SH-SY5Y (cell line): ENCODE results near the gene NLRC3.

ENCODE experiments used
- GATA2 ChIP-seq: IDR thresholded peaks from 2 replicates; pipeline ENCODE4 v1.6.1; 2011; ENCODE audit warnings: mild to moderate bottlenecking, low read depth, low read length
- GATA3 ChIP-seq: IDR thresholded peaks from 2 replicates; pipeline ENCODE4 v1.6.1; 2011; ENCODE audit warnings: low read depth, mild to moderate bottlenecking, low read length, moderate library complexity

DNA sequence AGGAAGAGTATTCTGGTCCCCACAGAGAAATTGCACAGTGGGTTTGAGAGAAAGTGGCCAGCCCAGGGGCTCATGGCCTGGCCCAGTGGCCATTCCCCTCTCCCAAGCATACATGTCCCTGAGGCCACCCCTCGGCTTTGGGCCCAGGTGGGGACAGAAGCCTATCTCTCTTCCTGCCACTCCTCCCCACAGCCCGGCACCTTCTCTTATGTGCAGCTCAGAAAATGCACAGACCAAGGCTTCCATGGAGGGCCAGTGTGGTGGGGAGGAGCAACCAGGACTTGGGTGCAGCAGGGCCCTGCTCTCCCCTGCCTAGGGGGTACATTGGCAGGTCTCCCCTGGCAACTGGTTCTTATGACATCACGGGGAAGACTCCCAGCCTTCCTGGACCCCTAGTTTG lies 82.0 kb downstream of the NLRC3 start, which contains the start of gene C16orf90:
- TF ChIP-seq GATA3, result no peak
- TF ChIP-seq GATA2, result no peak
